Prostate gland (tissue), 2 donors: ENCODE data around the gene ALPG.

Experiments
- CTCF ChIP-seq, 4 experiments: fragments of 200-600 bp in 2 of 4; fragments of 450-650 bp in 2 of 4; sonication (generic) in 2 of 4; IDR thresholded peaks; 1 replicate in 3 of 4; 2 replicates in 1 of 4; pipeline ENCODE4 v1.5.1; 2016 to 2019; ENCODE audit warnings: antibody characterized with exemption in 4 of 4, mild to moderate bottlenecking in 2 of 4, moderate library complexity in 2 of 4
- POLR2A ChIP-seq: fragments of 450-650 bp; IDR thresholded peaks from one replicate; pipeline ENCODE4 v1.6.1; 2016; ENCODE audit warnings: antibody characterized with exemption, mild to moderate bottlenecking
- POLR2AphosphoS5 ChIP-seq: sonication (generic); formaldehyde crosslinking; IDR thresholded peaks from one replicate; pipeline ENCODE4 v1.6.1; 2017; ENCODE audit warnings: antibody characterized with exemption

- TF ChIP-seq CTCF (IDR thresholded peaks at IDR 0.05) (no peak), POLR2AphosphoS5 (no peak), POLR2A (no peak)
These were observed 11.1 kb upstream of the ALPG start for GRCh38 chr2:232395586-232395985.
